GM23338 (cell line): Measurements from ENCODE around the gene SSTR4.

Experiments used
- CREB1 ChIP-seq: fragments of 250-450 bp; sonication (Bioruptor Pico); IDR thresholded peaks from 2 replicates; pipeline ENCODE4 v1.5.0; 2020; ENCODE audit warnings: low read depth, mild to moderate bottlenecking, moderate library complexity
- EZH2 ChIP-seq: fragments of 200-600 bp; sonication (generic); IDR thresholded peaks from one replicate; pipeline ENCODE4 v1.8.0; 2017; ENCODE audit warnings: antibody characterized with exemption, mild to moderate bottlenecking, low read depth; ENCODE audit not compliant: unreplicated experiment
- EZH2phosphoT487 ChIP-seq: fragments of 200-600 bp; sonication (generic); IDR thresholded peaks from one replicate; pipeline ENCODE4 v1.8.1; 2018; ENCODE audit warnings: antibody characterized with exemption; ENCODE audit not compliant: unreplicated experiment
- JUNB ChIP-seq: IDR thresholded peaks from one replicate; pipeline ENCODE4 v1.6.1; 2016; ENCODE audit warnings: antibody characterized with exemption; ENCODE audit not compliant: unreplicated experiment
- POLR2AphosphoS5 ChIP-seq: IDR thresholded peaks from 2 replicates; pipeline ENCODE4 v1.6.1; 2016; ENCODE audit warnings: antibody characterized with exemption, low read depth
- TF ChIP-seq, protein P1 (sequence below), 2 experiments: fragments of 200-600 bp in 1 of 2; sonication (generic) in 1 of 2; conservative IDR thresholded peaks; 2 replicates each; pipeline versions ENCODE4 v1.5.1 to v1.6.1; 2016 to 2017; ENCODE audit warnings: antibody characterized with exemption in 2 of 2, low read depth in 2 of 2, mild to moderate bottlenecking in 2 of 2, moderate library complexity in 1 of 2
- TF ChIP-seq, protein P2 (sequence below): IDR thresholded peaks from one replicate; pipeline ENCODE4 v1.6.1; 2018; ENCODE audit warnings: antibody characterized with exemption; ENCODE audit not compliant: unreplicated experiment

DNA sequence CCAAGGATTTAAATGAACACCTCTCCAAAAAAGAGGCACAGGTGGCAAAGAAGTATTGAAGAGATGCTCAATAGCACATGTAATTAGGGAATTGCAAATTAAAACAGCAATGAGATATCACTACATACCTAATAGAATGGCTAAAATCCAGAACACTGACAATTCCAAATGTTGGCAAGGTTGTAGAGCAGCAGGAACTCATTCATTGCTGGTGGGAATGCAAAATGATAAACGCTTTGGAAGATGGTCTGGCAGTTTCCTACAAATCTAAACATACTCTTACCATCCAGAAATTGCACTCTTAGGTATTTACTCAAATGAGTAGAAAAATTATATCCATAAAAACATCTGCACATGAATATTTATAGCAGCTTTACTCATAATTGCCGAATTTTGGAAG, 34.0 kb downstream of the SSTR4 start:
- TF ChIP-seq, protein P1, sequence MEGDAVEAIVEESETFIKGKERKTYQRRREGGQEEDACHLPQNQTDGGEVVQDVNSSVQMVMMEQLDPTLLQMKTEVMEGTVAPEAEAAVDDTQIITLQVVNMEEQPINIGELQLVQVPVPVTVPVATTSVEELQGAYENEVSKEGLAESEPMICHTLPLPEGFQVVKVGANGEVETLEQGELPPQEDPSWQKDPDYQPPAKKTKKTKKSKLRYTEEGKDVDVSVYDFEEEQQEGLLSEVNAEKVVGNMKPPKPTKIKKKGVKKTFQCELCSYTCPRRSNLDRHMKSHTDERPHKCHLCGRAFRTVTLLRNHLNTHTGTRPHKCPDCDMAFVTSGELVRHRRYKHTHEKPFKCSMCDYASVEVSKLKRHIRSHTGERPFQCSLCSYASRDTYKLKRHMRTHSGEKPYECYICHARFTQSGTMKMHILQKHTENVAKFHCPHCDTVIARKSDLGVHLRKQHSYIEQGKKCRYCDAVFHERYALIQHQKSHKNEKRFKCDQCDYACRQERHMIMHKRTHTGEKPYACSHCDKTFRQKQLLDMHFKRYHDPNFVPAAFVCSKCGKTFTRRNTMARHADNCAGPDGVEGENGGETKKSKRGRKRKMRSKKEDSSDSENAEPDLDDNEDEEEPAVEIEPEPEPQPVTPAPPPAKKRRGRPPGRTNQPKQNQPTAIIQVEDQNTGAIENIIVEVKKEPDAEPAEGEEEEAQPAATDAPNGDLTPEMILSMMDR (conservative IDR thresholded peaks at IDR 0.05; ENCODE audit: low read depth in 2 of 2), result no peak
- no peak for TF ChIP-seq POLR2AphosphoS5
- no peak for TF ChIP-seq EZH2
- TF ChIP-seq JUNB, result no peak
- no peak for TF ChIP-seq CREB1 (CRISPR knock-in tag)
- TF ChIP-seq EZH2phosphoT487, result no peak
- TF ChIP-seq, protein P2, sequence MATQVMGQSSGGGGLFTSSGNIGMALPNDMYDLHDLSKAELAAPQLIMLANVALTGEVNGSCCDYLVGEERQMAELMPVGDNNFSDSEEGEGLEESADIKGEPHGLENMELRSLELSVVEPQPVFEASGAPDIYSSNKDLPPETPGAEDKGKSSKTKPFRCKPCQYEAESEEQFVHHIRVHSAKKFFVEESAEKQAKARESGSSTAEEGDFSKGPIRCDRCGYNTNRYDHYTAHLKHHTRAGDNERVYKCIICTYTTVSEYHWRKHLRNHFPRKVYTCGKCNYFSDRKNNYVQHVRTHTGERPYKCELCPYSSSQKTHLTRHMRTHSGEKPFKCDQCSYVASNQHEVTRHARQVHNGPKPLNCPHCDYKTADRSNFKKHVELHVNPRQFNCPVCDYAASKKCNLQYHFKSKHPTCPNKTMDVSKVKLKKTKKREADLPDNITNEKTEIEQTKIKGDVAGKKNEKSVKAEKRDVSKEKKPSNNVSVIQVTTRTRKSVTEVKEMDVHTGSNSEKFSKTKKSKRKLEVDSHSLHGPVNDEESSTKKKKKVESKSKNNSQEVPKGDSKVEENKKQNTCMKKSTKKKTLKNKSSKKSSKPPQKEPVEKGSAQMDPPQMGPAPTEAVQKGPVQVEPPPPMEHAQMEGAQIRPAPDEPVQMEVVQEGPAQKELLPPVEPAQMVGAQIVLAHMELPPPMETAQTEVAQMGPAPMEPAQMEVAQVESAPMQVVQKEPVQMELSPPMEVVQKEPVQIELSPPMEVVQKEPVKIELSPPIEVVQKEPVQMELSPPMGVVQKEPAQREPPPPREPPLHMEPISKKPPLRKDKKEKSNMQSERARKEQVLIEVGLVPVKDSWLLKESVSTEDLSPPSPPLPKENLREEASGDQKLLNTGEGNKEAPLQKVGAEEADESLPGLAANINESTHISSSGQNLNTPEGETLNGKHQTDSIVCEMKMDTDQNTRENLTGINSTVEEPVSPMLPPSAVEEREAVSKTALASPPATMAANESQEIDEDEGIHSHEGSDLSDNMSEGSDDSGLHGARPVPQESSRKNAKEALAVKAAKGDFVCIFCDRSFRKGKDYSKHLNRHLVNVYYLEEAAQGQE, result no peak
